GM21390 (cell line): ENCODE results near the gene UBXN2A.
"Not testable (repeated sequence)": the region's sequence is repeated elsewhere in the genome, so short reads cannot be mapped to it uniquely, and the experiment has no call there.

Experiments used
- ATAC-seq: cut with Tn5 transposase; IDR thresholded peaks from one replicate; pipeline ENCODE4 v1.9.1; 2021; ENCODE audit not compliant: unreplicated experiment

The UBXN2A gene

GRCh38 chr2:24011250-24012104 lies 71.2 kb downstream of the UBXN2A start:
- no peak for ATAC-seq

- ATAC-seq: no peak
Observed at GRCh38 chr2:24012521-24013188, 72.4 kb downstream of the UBXN2A start.

- ATAC-seq: not testable (repeated sequence)
Observed at GRCh38 chr2:24014902-24015301, 74.6 kb downstream of the UBXN2A start.

GRCh38 chr2:24015562-24016375 lies 75.5 kb downstream of the UBXN2A start:
- no peak for ATAC-seq

- no peak for ATAC-seq
Observed at GRCh38 chr2:24016376-24016761, 76.1 kb downstream of the UBXN2A start.

GRCh38 chr2:24016853-24017703 lies 76.8 kb downstream of the UBXN2A start:
- no peak for ATAC-seq

GRCh38 chr2:24017711-24018110 lies 77.4 kb downstream of the UBXN2A start:
- no peak for ATAC-seq

GRCh38 chr2:24018241-24018640 lies 78.0 kb downstream of the UBXN2A start:
- no peak for ATAC-seq

- ATAC-seq: no peak
Observed at GRCh38 chr2:24019729-24020128, 79.5 kb downstream of the UBXN2A start.

GRCh38 chr2:24020244-24020643 lies 80.0 kb downstream of the UBXN2A start:
- ATAC-seq: no peak

- ATAC-seq: no peak
Observed at GRCh38 chr2:24021122-24021998, 81.1 kb downstream of the UBXN2A start.

- no peak for ATAC-seq
Observed at GRCh38 chr2:24022324-24022974, 82.2 kb downstream of the UBXN2A start.

GRCh38 chr2:24022975-24023575 lies 82.8 kb downstream of the UBXN2A start:
- no peak for ATAC-seq

GRCh38 chr2:24024018-24024417 lies 83.8 kb downstream of the UBXN2A start:
- no peak for ATAC-seq

- no peak for ATAC-seq
Observed at GRCh38 chr2:24024996-24025663, 84.9 kb downstream of the UBXN2A start.

- no peak for ATAC-seq
Observed at GRCh38 chr2:24026233-24026632, 86.0 kb downstream of the UBXN2A start.

- ATAC-seq: no peak
Observed at GRCh38 chr2:24038786-24039499, 98.7 kb downstream of the UBXN2A start.

- ATAC-seq: no peak
Observed at GRCh38 chr2:24040511-24040910, 100.2 kb downstream of the UBXN2A start.
